ENCODE measurements around the gene GRB2.
"Not testable (repeated sequence)": the region's sequence is repeated elsewhere in the genome, so short reads cannot be mapped to it uniquely, and the experiment has no call there.

The GRB2 gene

DNA sequence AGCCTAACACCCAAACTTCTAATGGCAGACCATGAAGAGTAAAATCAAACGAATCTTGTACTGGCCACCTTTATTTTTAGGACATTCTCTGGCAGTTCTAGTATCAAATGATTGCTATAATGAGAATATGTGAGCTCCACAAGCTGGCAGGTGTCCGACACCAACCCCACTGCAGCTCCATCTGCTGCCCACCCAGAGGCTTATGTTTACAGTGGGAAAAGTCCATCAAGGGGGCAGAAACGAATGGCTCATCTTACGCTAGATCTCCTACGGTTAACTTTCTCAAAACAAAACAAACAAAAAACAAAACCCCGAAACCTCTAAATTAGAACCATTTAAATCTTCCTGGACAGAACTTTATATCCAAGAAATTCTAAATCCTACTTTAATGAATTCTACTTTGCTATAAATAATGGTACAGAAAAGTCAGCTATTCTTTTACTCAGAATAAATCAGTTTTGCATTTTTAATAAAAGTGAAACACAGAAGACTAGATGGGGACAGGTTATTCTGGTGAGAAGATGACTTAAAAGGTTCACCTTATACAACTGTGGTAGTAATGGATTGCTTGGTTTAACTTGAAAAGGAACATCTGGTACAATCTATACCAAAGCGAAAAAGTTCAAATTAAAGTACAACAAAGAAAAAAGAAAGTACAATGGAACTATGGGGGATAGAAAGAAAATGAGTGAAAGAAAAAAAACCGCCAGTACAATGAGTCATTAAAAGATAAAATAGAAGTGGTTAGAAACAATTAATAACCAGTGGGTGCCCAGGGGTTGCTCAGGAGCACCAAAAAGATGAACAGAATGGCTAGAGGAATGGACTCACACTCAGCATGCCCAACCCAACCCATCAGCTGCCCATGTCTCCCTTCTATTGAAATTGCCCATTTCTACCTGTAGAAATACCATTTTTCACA lies 40.2 kb downstream of the GRB2 start:
- H3K36me3 Mint-ChIP-seq = peaks cover 29 to 53% of the 10 kb centered on the region in 2 donors
- H3K4me1 Mint-ChIP-seq = peaks cover 61 to 97% of the 10 kb centered on the region in 2 donors
- no peaks in the 10 kb centered on the region for H3K9me3 Mint-ChIP-seq
- ATAC-seq (replicated peaks) (no peak), DNase-seq (no peak)
- H3K4me3 Mint-ChIP-seq = peak overlapping the region in 1 of 2 donors; percentile 37
- no peaks in the 10 kb centered on the region for H3K27me3 Mint-ChIP-seq
- H3K27ac Mint-ChIP-seq = peak overlapping the region; percentile 84

DNA sequence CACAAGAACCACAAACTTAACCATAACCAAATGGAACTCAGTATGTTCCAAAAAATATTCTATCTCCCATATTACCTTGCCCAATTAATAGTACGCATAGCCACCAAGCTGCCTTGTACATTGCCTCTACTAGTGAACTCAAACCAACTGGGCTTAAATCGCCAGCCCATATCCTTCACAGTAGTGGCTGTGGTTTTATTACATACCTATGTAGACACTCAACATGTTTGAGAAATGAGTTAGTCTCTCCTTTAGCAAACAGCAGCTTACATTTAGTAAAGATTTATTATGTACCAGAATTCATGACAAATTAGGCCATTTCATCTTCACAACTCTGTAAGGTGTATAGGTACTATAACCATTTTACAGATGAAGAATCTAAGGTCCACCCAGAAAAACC lies 41.4 kb downstream of the GRB2 start:
- peaks cover 62 to 95% of the 10 kb centered on the region in 2 donors for H3K4me1 Mint-ChIP-seq

DNA sequence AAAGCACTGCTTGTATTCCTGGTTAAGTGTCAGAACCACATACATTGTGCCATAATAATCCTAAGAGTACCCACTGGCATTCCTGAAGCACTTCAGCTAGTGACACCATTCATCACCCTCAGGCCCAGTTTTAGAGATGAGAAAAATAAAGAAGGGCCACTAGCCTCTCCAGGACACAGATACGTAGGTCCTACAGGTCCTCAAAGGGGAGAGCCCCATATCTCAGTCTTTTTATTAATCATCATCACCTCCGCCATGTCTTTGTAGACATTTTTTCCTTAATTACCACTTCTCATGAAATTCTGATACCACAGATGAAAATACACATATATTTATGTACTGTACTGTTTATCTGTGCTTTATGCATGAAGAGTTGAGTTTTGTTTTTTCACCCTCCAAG lies 43.5 kb downstream of the GRB2 start:
- Mint-ChIP-seq H3K27me3 (no peaks in the 10 kb centered on the region), H3K4me3 (peak overlapping the region in 1 of 2 donors; percentile 18), H3K36me3 (peaks cover 25 to 56% of the 10 kb centered on the region in 2 donors), H3K9me3 (no peaks in the 10 kb centered on the region), H3K4me1 (peaks cover 61 to 92% of the 10 kb centered on the region in 2 donors), H3K27ac (peak overlapping the region; percentile 34)
- peak in 1 of 2 donors; percentile 75 for ATAC-seq (replicated peaks)
- DNase-seq = no peak

More for the DNA sequence above, 41.4 kb downstream of the GRB2 start:
- Mint-ChIP-seq H3K9me3 (no peaks in the 10 kb centered on the region), H3K36me3 (peaks cover 26 to 56% of the 10 kb centered on the region in 2 donors), H3K27ac (peak overlapping the region; percentile 84), H3K4me3 (peak overlapping the region; percentile 7 to 44), H3K27me3 (no peaks in the 10 kb centered on the region)
- no peak for ATAC-seq (replicated peaks)
- DNase-seq = no peak

DNA sequence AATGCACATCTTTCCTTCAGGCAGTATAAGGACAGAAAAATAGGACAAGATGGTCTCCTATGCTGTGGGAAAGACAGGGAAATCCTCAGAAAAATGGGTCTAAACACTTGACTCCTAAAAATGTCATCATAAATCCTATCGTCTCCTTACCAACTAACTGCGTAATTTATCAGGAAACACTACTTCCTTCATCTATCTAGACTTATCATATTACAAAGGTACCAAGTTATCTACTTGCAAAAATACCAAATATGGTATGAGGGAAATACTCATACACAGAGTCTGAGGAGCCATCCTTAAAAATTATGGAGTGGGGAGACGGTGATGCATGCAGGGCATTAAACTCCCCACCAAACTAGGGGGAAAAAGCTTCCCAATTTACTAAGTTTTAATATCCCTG lies 44.1 kb downstream of the GRB2 start:
- no peaks in the 10 kb centered on the region for H3K27me3 Mint-ChIP-seq
- H3K27ac Mint-ChIP-seq = peak overlapping the region; percentile 92
- DNase-seq (no peak), ATAC-seq (replicated peaks) (no peak)
- peaks cover 30 to 62% of the 10 kb centered on the region in 2 donors for H3K36me3 Mint-ChIP-seq
- H3K9me3 Mint-ChIP-seq = no peaks in the 10 kb centered on the region
- peak overlapping the region in 1 of 2 donors; percentile 13 for H3K4me3 Mint-ChIP-seq
- peaks cover 67 to 92% of the 10 kb centered on the region in 2 donors for H3K4me1 Mint-ChIP-seq

DNA sequence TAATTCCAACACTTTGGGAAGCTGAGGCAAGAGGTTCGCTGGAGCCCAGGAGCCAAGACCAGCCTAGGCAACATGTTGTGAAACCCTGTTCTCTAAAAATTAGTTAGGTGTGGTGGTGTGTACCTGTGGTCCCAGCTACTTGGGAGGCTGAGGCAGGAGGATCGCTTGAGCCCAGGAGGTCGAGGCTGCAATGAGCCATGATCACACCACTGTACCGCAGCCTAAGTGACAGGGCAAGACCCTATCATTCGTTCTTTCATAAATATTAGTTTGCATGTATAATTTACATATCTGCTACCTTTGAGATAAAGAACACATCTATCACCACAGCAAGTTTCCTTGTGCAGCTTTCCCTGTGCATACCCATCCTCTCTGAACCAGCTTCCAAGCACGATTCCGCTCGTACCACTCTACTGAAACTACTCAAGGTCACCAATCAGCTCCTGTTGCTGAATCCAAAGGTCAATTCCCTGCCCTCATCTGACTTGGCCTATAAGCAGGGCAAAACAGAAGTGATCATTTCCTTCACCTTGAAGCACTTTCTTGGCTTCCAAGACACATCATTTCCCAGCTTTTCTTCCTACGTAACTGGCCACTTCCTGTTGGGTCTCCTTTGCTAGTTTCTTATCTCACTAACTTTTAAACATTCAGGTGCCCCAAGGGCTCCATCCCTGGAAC lies 49.1 kb downstream of the GRB2 start:
- Mint-ChIP-seq H3K4me3 (no peak overlapping the region), H3K27ac (peak overlapping the region; percentile 82), H3K9me3 (peaks cover 0 to 4% of the 10 kb centered on the region in 2 donors), H3K36me3 (peaks cover 36 to 54% of the 10 kb centered on the region in 2 donors), H3K27me3 (no peaks in the 10 kb centered on the region), H3K4me1 (peaks cover 46 to 73% of the 10 kb centered on the region in 2 donors)
- DNase-seq (no peak), ATAC-seq (replicated peaks) (no peak)

DNA sequence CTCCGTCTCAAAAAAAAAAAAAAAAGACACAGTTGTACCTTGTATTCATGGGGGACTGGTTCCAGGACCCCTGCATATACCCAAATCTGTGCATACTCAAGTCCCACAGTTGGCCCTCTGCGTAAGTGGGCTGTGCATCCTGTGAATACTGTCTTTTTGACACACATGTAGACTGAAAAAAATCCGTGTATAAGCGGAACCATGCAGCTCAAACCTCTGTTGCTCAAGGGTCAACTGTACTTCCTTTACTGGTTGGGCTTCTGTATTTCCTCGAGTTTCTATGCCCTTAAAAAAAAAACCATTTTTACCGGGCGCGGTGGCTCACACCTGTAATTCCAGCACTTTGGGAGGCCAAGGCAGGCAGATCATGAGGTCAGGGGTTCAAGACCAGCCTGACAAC lies 52.3 kb downstream of the GRB2 start:
- peaks cover 56 to 81% of the 10 kb centered on the region in 2 donors for H3K4me1 Mint-ChIP-seq
- ATAC-seq (replicated peaks) (peak in 1 of 2 donors; percentile 22), DNase-seq (no peak)
- H3K36me3 Mint-ChIP-seq = peaks cover 42 to 51% of the 10 kb centered on the region in 2 donors
- peak overlapping the region; percentile 47 for H3K27ac Mint-ChIP-seq
- no peak overlapping the region for H3K4me3 Mint-ChIP-seq
- no peaks in the 10 kb centered on the region for H3K27me3 Mint-ChIP-seq
- peaks cover 0 to 4% of the 10 kb centered on the region in 2 donors for H3K9me3 Mint-ChIP-seq

DNA sequence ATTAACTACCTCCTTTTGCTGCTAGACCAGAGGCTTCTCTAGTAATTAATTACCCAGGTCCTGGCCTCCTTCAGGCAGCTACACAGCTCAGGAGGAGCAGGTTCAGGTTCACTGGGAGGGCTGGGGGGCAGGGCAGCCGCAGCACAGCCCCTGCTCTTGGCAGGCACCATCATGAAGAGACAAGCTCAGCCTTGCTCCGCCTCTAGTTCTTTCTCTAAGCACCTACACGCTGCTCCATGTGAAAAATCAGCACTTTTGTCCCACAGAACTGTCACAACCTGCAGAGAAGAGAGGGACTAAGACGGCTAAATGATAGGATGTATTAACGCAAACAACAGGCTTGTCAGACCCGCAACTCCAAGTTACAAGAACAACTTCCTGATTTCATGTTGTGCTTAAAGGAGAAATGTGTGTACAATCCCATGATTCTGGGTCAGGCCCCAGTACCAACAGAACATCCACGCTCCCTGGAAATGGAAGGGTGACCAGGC lies 53.4 kb downstream of the GRB2 start:
- Mint-ChIP-seq H3K9me3 (peaks cover 0 to 4% of the 10 kb centered on the region in 2 donors), H3K4me3 (no peak overlapping the region), H3K36me3 (peaks cover 42 to 49% of the 10 kb centered on the region in 2 donors), H3K27me3 (no peaks in the 10 kb centered on the region), H3K4me1 (peaks cover 62 to 81% of the 10 kb centered on the region in 2 donors), H3K27ac (peak overlapping the region; percentile 81)
- ATAC-seq (replicated peaks) = peak in 1 of 2 donors; percentile 22
- no peak for DNase-seq

DNA sequence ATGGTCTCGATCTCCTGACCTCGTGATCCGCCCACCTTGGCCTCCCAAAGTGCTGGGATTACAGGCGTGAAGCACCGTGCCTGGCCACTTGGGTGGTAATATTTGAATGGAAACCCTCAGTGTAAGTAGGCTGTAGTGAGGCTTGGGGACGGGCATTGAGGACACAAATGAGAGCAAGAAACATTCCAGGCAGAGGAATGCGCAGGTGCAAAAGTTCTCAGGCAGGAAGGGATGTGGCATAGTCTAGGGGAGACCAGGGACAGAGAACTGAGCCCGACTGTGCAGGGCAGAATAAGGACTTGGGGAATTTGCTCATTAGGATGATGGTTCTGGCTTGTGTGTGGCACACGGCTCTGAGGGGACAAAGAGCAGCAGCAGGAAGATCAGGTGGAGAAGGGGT lies 54.8 kb downstream of the GRB2 start:
- Mint-ChIP-seq H3K27ac (peak overlapping the region; percentile 72), H3K9me3 (peaks cover 0 to 4% of the 10 kb centered on the region in 2 donors), H3K27me3 (no peaks in the 10 kb centered on the region), H3K36me3 (peaks cover 35 to 49% of the 10 kb centered on the region in 2 donors), H3K4me1 (peaks cover 63 to 83% of the 10 kb centered on the region in 2 donors), H3K4me3 (no peak overlapping the region)
- ATAC-seq (replicated peaks) (no peak), DNase-seq (no peak)

DNA sequence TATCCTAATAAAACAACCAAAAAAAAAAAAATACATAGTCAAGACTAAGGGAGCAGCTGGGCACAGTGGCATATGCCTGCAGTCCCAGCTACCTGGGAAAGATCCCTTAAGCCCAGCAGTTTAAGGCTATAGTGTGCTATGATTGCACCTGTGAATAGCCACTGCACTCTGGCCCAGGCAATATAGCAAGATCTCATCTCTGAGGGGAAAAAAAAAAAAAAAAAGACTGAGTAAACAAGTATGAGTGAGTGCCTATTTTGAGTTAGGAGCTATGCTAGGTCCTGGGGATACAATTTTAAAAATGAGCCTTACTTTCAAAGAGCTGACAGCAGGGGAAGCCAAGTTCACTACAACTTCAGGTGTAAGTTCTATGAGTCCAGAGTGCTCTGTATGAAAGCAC lies 55.4 kb downstream of the GRB2 start:
- H3K27ac Mint-ChIP-seq = peak overlapping the region; percentile 56
- peak overlapping the region in 1 of 2 donors; percentile 25 for H3K4me3 Mint-ChIP-seq
- DNase-seq = no peak
- peaks cover 30 to 44% of the 10 kb centered on the region in 2 donors for H3K36me3 Mint-ChIP-seq
- no peak for ATAC-seq (replicated peaks)
- H3K27me3 Mint-ChIP-seq = no peaks in the 10 kb centered on the region
- H3K4me1 Mint-ChIP-seq = peaks cover 62 to 83% of the 10 kb centered on the region in 2 donors
- H3K9me3 Mint-ChIP-seq = peaks cover 0 to under 1% of the 10 kb centered on the region in 2 donors

DNA sequence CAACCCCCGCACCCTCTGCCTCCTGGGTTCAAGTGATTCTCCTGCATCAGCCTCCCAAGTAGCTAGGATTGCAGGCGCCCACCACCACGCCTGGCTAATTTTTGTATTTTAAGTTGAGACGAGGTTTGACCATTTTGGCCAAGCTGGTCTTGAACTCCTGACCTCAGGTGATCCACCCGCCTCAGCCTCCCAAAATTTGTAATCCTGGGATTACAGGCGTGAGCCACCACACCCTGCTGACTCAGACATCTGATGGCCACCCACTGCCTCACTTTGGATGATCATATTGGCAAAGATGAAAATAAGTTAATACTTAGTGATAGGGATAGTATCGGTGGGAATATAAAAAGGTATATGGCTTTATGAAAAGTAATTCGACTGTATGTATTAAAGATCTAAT lies 55.9 kb downstream of the GRB2 start:
- H3K36me3 Mint-ChIP-seq = peaks cover 27 to 43% of the 10 kb centered on the region in 2 donors
- no peaks in the 10 kb centered on the region for H3K9me3 Mint-ChIP-seq
- DNase-seq (no peak), ATAC-seq (replicated peaks) (no peak)
- no peaks in the 10 kb centered on the region for H3K27me3 Mint-ChIP-seq
- peak overlapping the region; percentile 56 for H3K27ac Mint-ChIP-seq
- peaks cover 61 to 83% of the 10 kb centered on the region in 2 donors for H3K4me1 Mint-ChIP-seq
- peak overlapping the region; percentile 25 to 30 for H3K4me3 Mint-ChIP-seq

DNA sequence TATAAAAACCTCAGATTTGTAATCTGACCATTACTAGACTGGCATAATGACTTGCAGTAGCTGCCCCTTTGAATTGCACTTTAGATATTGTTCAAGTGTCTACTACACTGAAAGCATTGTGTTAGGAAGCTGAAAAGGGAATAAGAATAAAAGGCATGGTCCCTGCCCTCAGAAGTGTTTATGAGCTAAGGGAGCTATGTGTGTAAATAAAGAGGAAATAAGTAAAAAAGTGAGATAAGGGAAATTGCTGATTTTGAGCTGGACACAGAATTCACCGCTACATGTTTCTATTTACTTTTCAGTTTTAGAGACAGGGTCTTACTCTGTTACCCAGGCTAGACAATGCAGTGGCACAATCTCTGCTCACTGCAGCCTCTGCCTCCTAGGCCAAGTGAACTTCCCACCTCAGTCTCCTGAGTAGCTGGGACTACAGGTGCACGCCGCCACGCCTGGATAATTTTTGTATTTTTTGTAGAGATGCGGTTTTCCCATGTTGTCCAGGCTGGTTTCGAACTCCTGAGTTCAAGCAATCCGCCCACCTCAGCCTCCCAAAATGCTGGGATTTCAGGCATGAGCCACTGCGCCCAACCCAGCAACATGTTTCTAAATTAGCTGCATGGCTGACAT lies 57.0 kb downstream of the GRB2 start:
- H3K36me3 Mint-ChIP-seq = peaks cover 23 to 38% of the 10 kb centered on the region in 2 donors
- H3K4me3 Mint-ChIP-seq = peak overlapping the region; percentile 81 to 82
- H3K27me3 Mint-ChIP-seq = no peaks in the 10 kb centered on the region
- peak overlapping the region; percentile 98 for H3K27ac Mint-ChIP-seq
- peaks cover 62 to 91% of the 10 kb centered on the region in 2 donors for H3K4me1 Mint-ChIP-seq
- DNase-seq (no peak), ATAC-seq (replicated peaks) (no peak)
- H3K9me3 Mint-ChIP-seq = no peaks in the 10 kb centered on the region

DNA sequence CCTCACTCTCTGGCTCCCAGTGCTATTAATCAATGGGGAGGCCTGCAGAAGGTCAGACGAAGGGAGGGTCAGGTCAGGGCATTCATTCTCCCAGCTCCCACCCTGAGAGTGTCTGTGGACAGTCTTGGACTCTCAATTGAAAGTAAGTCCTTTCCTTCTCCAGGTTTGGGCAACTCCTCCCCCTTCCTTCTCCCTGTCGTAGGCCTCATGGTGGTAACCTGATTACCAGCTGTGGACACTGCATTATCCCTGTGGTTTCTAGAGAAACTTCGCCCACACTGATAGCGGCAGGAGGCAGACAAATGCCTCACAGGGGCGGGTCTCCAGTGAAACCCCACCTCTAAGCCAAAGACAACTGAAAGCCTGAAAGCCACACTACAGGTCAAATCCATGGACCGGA lies 58.6 kb downstream of the GRB2 start:
- H3K27me3 Mint-ChIP-seq = no peaks in the 10 kb centered on the region
- H3K27ac Mint-ChIP-seq = peak overlapping the region; percentile 98
- H3K9me3 Mint-ChIP-seq = no peaks in the 10 kb centered on the region
- peak; percentile 40 for DNase-seq
- H3K36me3 Mint-ChIP-seq = peaks cover 24 to 42% of the 10 kb centered on the region in 2 donors
- H3K4me1 Mint-ChIP-seq = peaks cover 71 to 99% of the 10 kb centered on the region in 2 donors
- ATAC-seq (replicated peaks) = peak; percentile 36 to 40
- peak overlapping the region; percentile 81 to 82 for H3K4me3 Mint-ChIP-seq

DNA sequence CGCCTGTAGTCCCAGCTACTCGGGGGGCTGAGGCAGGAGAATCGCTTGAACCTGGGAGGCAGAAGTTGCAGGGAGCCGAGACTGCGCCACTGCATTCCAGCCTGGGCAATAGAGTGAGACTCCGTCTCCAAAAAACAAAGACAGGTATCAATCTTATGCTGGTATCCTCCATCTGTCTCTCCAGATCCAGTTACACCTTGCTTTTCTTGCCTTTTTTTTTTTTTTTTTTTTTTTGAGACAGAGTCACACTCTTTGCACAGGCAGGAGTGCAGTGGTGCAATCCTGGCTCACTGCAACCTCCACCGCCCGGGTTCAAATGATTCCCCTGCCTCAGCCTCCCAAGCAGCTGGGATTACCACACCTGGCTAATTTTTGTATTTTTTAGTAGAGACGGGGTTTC lies 59.1 kb downstream of the GRB2 start:
- not testable (repeated sequence) for DNase-seq; H3K9me3 Mint-ChIP-seq; H3K27me3 Mint-ChIP-seq; ATAC-seq (replicated peaks)
- Mint-ChIP-seq H3K36me3 (peaks cover 26 to 46% of the 10 kb centered on the region in 2 donors), H3K4me3 (peak overlapping the region; percentile 81 to 82), H3K4me1 (peaks cover 72 to 99% of the 10 kb centered on the region in 2 donors), H3K27ac (peak overlapping the region; percentile 98)

Data from stimulated activated naive B cell treated with anti-CD40 and anti-IgM and Interleukin-4, amounts not matched to agents 10 μg/mL and 1 μg/mL and 100 μg/mL, for 72 hours (primary cell).